Breast epithelium (tissue), 3 donors: Measurements from ENCODE around the gene CABLES1.

Source experiments
- CTCF ChIP-seq, 3 donors: fragments of 450-650 bp; IDR thresholded peaks; one replicate each; pipeline ENCODE4 v1.5.1; 2016 to 2017; ENCODE audit warnings: antibody characterized with exemption in 3 of 3, mild to moderate bottlenecking in 3 of 3, moderate library complexity in 3 of 3
- POLR2A ChIP-seq: fragments of 450-650 bp; IDR thresholded peaks from one replicate; pipeline ENCODE4 v1.6.1; 2016; ENCODE audit warnings: antibody characterized with exemption, mild to moderate bottlenecking, moderate library complexity
- POLR2AphosphoS5 ChIP-seq, 3 donors: sonication (generic); formaldehyde crosslinking; IDR thresholded peaks; one replicate each; pipeline ENCODE4 v1.6.1; 2017; ENCODE audit warnings: antibody characterized with exemption in 3 of 3

DNA sequence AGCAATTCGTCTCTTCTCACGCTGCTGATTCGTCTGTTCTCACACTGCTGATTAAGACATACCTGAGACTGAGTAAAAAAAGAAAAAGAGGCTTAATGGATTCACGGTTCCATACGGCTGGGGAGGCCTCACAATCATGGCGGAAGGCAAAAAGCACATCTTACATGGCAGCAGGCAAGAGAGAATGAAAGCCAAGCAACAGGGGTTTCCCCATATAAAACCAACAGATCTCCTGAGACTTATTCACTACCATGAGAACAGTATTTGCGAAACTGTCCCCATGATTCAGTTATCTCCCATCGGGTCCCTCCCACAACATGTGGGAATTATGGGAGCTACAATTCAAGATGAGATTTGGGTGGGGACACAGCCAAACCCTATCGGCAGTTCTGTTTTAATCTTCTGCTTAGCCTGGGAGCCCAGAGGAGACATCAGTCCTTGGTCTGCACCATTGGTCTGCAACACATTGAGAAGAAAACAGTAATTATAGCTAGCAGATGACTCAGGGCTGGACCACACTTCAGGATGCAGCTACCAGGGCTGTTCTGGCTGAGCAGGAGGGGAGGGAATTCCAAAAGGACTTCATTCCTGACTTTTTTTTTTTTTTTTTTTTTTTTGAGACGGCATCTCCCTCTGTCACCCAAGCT, 69.4 kb downstream of the CABLES1 start:
- no peak for TF ChIP-seq POLR2A
- no peak for TF ChIP-seq CTCF (IDR thresholded peaks at IDR 0.05)
- TF ChIP-seq POLR2AphosphoS5 (IDR thresholded peaks at IDR 0.05) = no peak
